T follicular helper cell (primary cell): ENCODE results near the gene KIAA0513.

Source experiments
- DNase-seq: peaks from one replicate; pipeline ENCODE4 v3.0.0-alpha.2; 2020; ENCODE audit warnings: low read depth
- total RNA-seq, 2 experiments: gene quantifications; one replicate each; lab custom pipeline; 2026; lab: John Stamatoyannopoulos, UW

Gene KIAA0513
- total RNA-seq = 50.5 to 96.2 reads per million in 2 experiments

DNA sequence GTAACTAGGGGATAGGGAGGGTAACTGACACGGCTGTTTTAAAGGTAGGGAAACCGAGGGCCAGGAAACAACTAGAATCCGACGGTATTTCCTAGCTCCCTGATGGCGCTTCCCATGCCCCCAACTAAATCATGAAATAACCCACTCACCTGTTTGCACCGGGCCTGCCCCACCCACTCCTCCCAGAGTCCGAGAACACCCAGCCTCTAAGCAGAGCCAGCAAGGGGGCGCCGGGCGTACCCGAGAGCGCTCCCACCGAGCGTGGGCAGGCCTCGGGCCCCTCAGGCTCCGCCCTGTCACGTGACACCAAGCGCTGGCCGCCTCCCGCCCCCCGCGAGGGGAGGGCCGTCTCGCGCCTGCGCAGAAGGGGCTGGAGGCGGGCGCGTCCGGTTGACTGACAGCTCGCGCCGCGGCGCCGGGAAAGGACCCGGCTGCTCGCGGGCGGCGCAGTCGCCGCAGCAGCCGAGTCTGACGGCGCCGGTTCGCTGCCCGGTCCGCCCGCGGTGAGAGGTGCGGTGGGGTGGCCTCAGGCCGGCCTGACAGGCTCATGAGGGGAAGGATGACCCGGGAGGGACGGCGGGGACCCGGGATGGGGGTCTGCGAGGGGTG lies at the start of gene KIAA0513:
TSS of gene KIAA0513 (plus strand) at position 447 of the 609 bp plus-strand sequence. CDS start 39,277 bp downstream, outside the sequence.
- peak; percentile 96 for DNase-seq

DNA sequence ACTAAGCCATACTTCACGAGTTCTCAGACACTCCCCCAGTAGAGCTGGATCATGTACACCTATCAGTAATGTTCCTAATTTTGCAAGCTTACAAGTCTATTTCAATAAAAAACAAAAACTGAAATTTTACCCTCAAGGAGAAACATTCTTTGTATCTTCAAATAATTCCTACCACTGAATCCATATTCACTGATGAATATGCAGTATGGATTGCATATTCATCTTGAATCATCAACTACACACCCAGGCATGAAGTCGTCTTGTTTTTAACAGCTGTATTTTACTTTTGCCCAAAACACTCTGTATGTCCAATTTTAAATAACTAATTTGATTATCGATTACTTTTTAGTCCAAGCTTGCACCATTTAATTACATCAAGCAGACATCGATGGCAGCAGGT lies 48.1 kb upstream of the KIAA0513 start:
- no peak for DNase-seq

GRCh38 chr16:84982434-84982833 lies 45.2 kb upstream of the KIAA0513 start:
- no peak for DNase-seq

DNA sequence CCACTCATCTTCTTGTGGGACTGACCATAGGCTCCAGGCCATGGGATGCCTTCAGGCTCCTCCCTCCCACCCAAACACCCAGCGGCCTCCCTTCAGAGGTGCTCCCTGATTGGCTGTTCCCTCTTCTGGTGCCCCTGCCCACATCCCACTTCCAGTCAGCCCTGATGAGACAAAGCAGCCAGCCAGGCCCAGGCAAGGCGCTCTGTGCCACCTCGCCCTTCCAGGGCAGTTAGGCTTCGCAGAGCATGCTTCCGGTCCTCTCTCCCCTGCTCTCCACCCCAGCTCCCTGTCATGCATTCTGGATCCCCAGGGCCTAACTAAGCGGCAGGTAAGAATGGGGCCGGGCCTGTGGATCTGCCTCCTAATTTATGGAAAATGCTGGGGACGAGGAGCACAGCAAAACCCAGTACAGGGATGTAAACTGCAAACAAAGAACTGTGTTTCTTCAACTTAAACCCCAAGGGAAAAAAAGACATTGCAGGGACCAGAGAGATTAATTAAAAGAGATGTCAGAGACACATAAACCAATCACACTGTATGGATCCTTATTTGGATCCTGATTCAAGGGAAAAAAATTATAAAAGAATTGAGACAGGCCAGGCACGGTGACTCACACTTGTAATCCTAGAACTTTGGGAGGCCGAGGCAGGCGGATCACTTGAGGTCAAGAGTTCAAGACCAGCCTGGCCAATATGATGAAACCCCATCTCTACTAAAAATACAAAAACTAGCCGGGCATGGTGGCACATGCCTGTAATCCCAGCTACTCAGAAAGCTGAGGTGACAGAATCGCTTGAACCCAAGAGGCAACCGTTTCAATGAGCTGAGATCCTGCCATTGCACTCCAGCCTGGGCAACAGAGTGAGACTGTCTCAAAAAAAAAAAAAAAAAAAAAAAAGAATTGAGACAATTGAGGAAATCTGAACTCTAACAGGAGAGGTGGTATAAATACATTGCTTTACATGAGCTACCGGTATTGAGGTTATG lies 42.2 kb upstream of the KIAA0513 start:
- DNase-seq = no peak

DNA sequence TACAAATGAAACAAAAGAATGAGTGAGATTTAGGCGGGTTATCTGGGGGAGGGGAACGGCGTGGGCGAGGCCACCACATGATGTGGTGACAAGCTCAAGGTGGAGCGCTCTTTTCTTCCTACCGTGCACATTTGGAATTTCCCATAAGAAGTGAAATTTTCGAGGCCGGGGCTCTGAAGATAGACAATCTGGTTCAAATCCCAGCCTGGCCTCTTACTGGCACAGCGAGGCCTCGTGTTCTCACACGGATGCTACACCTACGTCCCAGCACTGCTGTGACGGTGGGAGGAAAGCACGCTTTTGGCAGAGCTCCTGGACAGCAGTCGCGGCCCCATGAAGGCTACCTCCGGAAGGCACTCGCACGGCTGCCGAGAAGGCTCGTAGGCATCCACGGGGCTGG lies 41.5 kb upstream of the KIAA0513 start:
- DNase-seq = no peak

GRCh38 chr16:84986879-84987278 lies 40.7 kb upstream of the KIAA0513 start:
- no peak for DNase-seq

GRCh38 chr16:84988328-84989080 lies 39.1 kb upstream of the KIAA0513 start:
- DNase-seq = no peak

DNA sequence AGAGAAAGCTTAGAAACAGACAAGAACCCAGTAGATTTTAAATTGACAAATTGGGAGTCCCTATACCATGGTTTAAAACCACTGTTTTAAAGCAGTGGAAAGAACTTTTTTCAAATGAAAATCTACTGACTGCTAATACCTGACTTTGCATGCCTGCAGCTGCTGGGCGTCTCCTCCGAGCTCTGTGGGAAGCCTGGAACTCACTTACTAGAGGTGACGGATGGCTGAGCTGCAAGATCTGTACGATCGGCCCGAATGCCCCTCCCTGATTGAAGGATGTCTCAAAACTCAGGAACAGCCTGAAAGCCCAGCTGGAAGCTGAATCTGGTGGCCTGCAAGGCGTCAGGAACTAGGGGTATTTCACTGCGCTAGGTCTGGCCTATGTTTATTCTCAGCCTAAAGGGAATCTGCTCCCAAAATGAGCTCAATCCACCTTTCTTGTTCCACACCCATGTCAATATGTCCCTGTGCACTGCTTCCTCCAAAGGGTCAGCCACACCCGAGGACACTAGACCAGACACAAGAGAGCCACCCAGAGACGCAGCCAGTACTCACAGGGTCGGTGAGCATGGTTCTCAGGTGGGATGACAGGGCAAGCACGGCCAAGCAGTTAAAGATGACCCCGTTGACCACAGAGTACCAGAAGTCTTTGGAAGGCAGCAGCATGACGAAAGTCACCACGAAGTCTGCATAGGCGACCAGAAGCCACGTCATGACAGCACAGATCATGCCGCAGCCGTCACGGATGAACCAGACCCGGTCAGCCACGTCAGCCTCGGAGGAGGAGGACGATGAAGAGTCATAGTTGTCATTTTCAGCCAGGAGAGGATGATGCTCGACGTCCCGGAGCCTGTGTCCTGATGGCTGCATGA lies 37.6 kb upstream of the KIAA0513 start:
- DNase-seq = no peak

DNA sequence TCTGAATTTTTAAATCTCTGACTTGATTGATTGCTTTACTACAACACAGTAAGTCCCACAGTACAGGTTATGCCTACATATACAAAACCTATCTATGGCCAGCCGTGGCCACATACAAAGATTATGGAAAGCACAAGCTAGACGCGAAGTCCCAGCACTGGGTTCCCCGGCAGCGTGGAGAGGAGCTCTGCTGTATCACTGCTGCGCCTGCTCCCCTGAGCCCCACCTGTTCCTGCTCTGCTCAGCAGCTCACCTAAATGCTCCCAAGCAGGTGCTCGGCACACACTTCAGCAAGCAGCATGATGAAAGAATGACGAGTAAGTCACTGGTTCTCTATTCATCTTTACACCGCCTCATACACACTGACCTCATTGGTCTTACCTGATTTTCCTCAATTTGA lies 36.8 kb upstream of the KIAA0513 start:
- no peak for DNase-seq

- no peak for DNase-seq
These were observed 34.9 kb upstream of the KIAA0513 start for GRCh38 chr16:84992717-84993075.

DNA sequence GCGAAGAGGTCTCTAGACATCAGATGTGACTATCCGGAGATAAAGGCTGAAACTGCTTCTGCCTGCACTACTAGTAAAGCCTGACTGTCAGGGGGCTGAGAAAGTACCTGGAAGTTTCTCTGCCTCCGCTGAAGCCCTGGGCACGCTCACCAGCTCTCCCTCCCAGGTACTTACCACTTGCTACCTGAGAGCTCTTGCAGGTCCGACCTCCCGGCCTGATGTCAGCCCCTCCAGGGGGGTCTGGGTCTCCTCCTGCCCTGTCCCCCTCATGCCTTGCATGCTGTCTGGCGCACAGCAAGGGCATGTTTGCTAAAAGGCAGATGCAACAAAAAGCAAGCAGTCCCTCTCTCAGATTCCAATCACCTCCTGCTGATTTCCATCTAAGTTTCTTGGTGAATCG lies 33.7 kb upstream of the KIAA0513 start:
- no peak for DNase-seq

- no peak for DNase-seq
These were observed 31.9 kb upstream of the KIAA0513 start for GRCh38 chr16:84995663-84996062.

DNA sequence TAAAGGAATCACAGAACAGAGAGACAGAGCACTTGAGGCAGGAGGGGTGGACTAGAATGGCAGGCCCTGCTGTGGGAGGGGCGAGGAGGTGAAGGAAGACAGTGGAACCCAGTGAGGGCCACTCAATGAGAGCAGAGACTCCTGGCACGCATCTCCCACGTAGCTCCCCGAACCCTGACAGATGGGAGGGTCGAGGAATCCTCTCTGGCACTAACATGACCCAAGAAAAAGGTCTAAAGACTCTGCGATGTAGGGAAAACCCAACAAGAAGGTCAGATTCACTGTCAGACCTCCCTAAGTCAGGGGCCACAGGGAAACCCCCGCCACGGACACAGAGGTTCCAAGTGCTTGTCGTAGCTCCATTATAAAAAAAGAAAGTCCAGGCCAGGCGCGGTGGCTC lies 31.2 kb upstream of the KIAA0513 start:
- DNase-seq = no peak

GRCh38 chr16:84999200-84999599 lies 28.4 kb upstream of the KIAA0513 start:
- DNase-seq = no peak

DNA sequence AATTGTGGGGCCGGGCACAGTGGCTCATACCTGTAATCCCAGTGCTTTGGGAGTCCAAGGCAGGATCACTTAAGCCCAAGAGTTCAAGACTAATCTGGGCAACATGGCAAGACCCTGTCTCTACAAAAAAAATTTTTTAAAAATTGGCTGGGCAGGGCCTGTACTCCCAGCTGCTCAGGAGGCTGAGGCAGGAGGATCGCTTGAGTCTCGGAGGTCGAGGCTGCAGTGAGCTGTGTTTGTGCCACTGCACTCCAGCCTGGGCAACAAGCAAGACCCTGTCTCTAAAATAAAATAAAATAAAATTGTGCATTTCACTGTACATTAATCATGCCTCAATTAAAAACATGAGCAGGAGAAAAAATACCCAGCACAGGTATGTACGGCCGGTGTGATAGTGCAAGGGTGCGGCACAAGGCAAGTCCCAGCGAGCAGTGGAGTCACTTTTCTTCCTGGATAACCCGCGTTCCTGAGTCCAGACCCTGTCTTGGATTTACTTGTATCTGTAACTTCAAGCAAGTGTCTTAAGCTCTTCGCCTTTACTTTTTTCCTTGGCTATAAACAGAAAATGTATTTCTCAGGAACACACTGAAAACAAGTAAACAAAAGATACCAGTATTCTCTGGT lies 27.6 kb upstream of the KIAA0513 start:
- no peak for DNase-seq

DNA sequence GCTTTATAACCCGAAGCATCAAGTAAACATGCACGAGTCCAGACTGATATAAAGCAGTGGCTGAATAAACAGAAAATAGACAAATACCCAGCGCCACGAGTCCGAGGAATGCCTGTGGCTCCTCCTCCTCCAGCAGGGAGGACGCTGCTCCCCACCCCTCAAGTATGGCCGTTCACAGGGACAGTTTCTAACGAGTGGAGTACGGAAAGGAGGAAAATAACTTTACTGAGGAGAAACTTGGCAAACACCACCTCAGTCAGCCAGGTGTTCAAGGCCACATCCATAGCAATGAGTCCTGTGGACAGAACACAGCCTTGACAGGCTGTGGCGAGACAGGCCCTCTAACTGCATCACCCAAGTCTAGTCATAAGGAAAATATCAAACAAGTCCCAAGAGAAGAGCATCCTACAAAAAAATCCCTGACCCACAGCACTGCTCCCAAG lies 25.5 kb upstream of the KIAA0513 start:
- DNase-seq = no peak

GRCh38 chr16:85002608-85003007 lies 25.0 kb upstream of the KIAA0513 start:
- DNase-seq = no peak

DNA sequence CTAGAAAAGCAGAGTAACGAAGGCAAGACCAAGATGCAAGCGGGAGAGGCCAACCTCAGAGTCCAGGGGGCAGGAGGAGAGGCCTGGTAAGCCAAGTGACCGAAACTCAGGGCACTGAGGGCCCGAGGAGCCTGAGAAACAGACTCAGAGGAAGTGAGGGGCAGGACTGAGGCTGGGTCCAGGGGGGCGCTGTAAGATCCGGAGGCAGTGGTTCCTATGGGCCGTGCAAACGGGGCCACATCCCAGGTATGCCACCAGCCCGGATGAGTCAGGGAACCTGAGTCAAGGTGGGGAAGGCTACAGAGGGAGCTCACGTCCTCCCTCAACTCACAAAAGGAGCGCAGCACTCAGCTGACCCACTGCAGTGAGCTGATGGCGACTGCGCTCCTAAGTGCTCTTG lies 24.5 kb upstream of the KIAA0513 start:
- DNase-seq = no peak

- no peak for DNase-seq
These were observed 23.6 kb upstream of the KIAA0513 start for GRCh38 chr16:85003725-85004586.
